ENCODE data around the gene ANO2.

DNA sequence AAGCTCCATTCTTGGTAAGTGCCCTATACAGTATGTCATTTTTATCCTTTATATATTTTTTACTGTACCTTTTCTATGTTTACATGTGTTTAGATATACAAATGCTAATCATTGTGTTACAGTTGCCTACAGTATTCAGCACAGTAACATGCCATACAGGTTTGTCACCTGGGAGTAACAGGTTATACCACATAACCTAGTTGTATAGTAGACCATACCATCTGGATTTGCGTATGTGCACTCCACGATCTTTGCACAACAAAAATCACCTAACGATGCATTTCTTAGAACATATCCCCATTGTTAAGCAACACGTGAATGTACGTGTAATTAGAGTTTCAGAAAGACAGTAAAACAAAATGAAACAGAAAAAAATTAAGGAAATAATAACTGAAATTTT is 11.9 kb upstream of the ANO2 start:
- no peak for TF ChIP-seq POLR2A (IDR thresholded peaks at IDR 0.05; ENCODE audit: extremely low read depth, insufficient read length)
- TF ChIP-seq, protein P1, sequence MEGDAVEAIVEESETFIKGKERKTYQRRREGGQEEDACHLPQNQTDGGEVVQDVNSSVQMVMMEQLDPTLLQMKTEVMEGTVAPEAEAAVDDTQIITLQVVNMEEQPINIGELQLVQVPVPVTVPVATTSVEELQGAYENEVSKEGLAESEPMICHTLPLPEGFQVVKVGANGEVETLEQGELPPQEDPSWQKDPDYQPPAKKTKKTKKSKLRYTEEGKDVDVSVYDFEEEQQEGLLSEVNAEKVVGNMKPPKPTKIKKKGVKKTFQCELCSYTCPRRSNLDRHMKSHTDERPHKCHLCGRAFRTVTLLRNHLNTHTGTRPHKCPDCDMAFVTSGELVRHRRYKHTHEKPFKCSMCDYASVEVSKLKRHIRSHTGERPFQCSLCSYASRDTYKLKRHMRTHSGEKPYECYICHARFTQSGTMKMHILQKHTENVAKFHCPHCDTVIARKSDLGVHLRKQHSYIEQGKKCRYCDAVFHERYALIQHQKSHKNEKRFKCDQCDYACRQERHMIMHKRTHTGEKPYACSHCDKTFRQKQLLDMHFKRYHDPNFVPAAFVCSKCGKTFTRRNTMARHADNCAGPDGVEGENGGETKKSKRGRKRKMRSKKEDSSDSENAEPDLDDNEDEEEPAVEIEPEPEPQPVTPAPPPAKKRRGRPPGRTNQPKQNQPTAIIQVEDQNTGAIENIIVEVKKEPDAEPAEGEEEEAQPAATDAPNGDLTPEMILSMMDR (IDR thresholded peaks at IDR 0.05; ENCODE audit: low read depth, low read length): no peak
- TF ChIP-seq, protein P2, sequence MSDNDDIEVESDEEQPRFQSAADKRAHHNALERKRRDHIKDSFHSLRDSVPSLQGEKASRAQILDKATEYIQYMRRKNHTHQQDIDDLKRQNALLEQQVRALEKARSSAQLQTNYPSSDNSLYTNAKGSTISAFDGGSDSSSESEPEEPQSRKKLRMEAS (IDR thresholded peaks at IDR 0.05; ENCODE audit: low read depth, low read length): no peak
- TF ChIP-seq MYC (IDR thresholded peaks at IDR 0.05; ENCODE audit: low read depth, low read length): no peak

All from NB4 (cell line).